HFFc6 (cell line): ENCODE data around the gene HBB. TPM values are rescaled to one million over a fixed set of nuclear protein-coding genes. Genes with fewer than 3 reads are reported as not detected.

ENCODE experiments used
- DNase-seq: peaks from one replicate; pipeline ENCODE4 v3.0.0-alpha.2; 2018
- H3K27ac Mint-ChIP-seq: 2 replicates; pipeline ENCODE4 v1.8.0; 2020; ENCODE audit warnings: mild to moderate bottlenecking, mixed read lengths
- H3K27me3 Mint-ChIP-seq: 2 replicates; pipeline ENCODE4 v1.8.0; 2021; ENCODE audit warnings: mild to moderate bottlenecking, moderate library complexity, mixed read lengths; ENCODE audit not compliant: insufficient read depth
- H3K36me3 Mint-ChIP-seq: 2 replicates; pipeline ENCODE4 v1.8.0; 2021; ENCODE audit warnings: low read depth, mixed read lengths
- H3K4me1 Mint-ChIP-seq: 2 replicates; pipeline ENCODE4 v1.8.0; 2020; ENCODE audit warnings: low read depth, mixed read lengths
- H3K4me3 Mint-ChIP-seq: 2 replicates; pipeline ENCODE4 v1.8.0; 2020; ENCODE audit warnings: mild to moderate bottlenecking, moderate library complexity, mixed read lengths
- H3K9me3 Mint-ChIP-seq: 2 replicates; pipeline ENCODE4 v1.8.0; 2020; ENCODE audit warnings: mild to moderate bottlenecking, mixed read lengths
- CTCF ChIP-seq: fragments of 200-600 bp; sonication (generic); IDR thresholded peaks from 2 replicates; pipeline ENCODE4 v1.5.0; 2021; ENCODE audit warnings: antibody characterized with exemption, mild to moderate bottlenecking
- total RNA-seq, 6 experiments: library from RNA; stranded (reverse); fragmentation: NEBNext Ultra II Directional; extraction: Animal tissue kit (Norgen Biotek cat#: 25700); gene quantifications; 2 replicates in 1 of 6; 3 replicates in 5 of 6; pipeline ENCODE4 v1.2.3, GENCODE V29; 2021

HBB gene
- total RNA-seq, 6 experiments from 2014 or later, result not detected

- H3K4me3 Mint-ChIP-seq, result no peak overlapping the region
- no peak for DNase-seq
- no peak for TF ChIP-seq CTCF
- no peaks in the 10 kb centered on the region for H3K9me3 Mint-ChIP-seq
- no peaks in the 10 kb centered on the region for H3K27me3 Mint-ChIP-seq
- no peaks in the 10 kb centered on the region for H3K36me3 Mint-ChIP-seq
- peaks cover 22% of the 10 kb centered on the region for H3K4me1 Mint-ChIP-seq
- H3K27ac Mint-ChIP-seq, result no peak overlapping the region
Observed at GRCh38 chr11:5232176-5232575, 5.3 kb upstream of the HBB start.

- no peak overlapping the region for H3K4me3 Mint-ChIP-seq
- no peaks in the 10 kb centered on the region for H3K9me3 Mint-ChIP-seq
- H3K27ac Mint-ChIP-seq, result no peak overlapping the region
- no peaks in the 10 kb centered on the region for H3K36me3 Mint-ChIP-seq
- no peaks in the 10 kb centered on the region for H3K27me3 Mint-ChIP-seq
- no peak for DNase-seq
- peaks cover 22% of the 10 kb centered on the region for H3K4me1 Mint-ChIP-seq
- TF ChIP-seq CTCF, result no peak
Observed at GRCh38 chr11:5231111-5231510, 4.2 kb upstream of the HBB start.

- H3K9me3 Mint-ChIP-seq, result no peaks in the 10 kb centered on the region
- no peak overlapping the region for H3K27ac Mint-ChIP-seq
- no peaks in the 10 kb centered on the region for H3K27me3 Mint-ChIP-seq
- H3K4me1 Mint-ChIP-seq, result peaks cover 22% of the 10 kb centered on the region
- no peak for DNase-seq
- no peak overlapping the region for H3K4me3 Mint-ChIP-seq
- no peaks in the 10 kb centered on the region for H3K36me3 Mint-ChIP-seq
- TF ChIP-seq CTCF, result no peak
Observed at GRCh38 chr11:5230266-5230665, 3.4 kb upstream of the HBB start.

GRCh38 chr11:5229796-5230195 lies 2.9 kb upstream of the HBB start:
- Mint-ChIP-seq H3K4me3 (no peak overlapping the region), H3K4me1 (peaks cover 22% of the 10 kb centered on the region), H3K27ac (no peak overlapping the region), H3K9me3 (no peaks in the 10 kb centered on the region), H3K27me3 (no peaks in the 10 kb centered on the region), H3K36me3 (no peaks in the 10 kb centered on the region)
- no peak for TF ChIP-seq CTCF
- no peak for DNase-seq

- Mint-ChIP-seq H3K4me3 (no peak overlapping the region), H3K27ac (no peak overlapping the region), H3K4me1 (peaks cover 19% of the 10 kb centered on the region), H3K9me3 (no peaks in the 10 kb centered on the region), H3K27me3 (no peaks in the 10 kb centered on the region), H3K36me3 (no peaks in the 10 kb centered on the region)
- TF ChIP-seq CTCF, result no peak
- no peak for DNase-seq
Observed at GRCh38 chr11:5229356-5229755, 2.5 kb upstream of the HBB start.

GRCh38 chr11:5228124-5228523 lies 1.3 kb upstream of the HBB start:
- no peak for TF ChIP-seq CTCF
- no peak for DNase-seq
- Mint-ChIP-seq H3K4me1 (peaks cover 21% of the 10 kb centered on the region), H3K27me3 (no peaks in the 10 kb centered on the region), H3K4me3 (no peak overlapping the region), H3K36me3 (no peaks in the 10 kb centered on the region), H3K9me3 (no peaks in the 10 kb centered on the region), H3K27ac (no peak overlapping the region)
